Duodenal mucosa (tissue), 2 donors: ENCODE data around the gene CACNA1D.

Experiments used
- H3K27ac ChIP-seq: one replicate; pipeline ENCODE4 v1.7.0; 2013; ENCODE audit warnings: low read depth, low read length
- H3K27me3 ChIP-seq, 2 donors: one replicate each; pipeline ENCODE4 v1.7.0; 2013; ENCODE audit warnings: low read length in 2 of 2, control low read depth in 1 of 2; ENCODE audit not compliant: insufficient read depth in 2 of 2, control insufficient read depth in 1 of 2
- H3K36me3 ChIP-seq, 2 donors: one replicate each; pipeline ENCODE4 v1.7.0; 2013; ENCODE audit warnings: low read length in 2 of 2, control low read depth in 1 of 2; ENCODE audit not compliant: insufficient read depth in 2 of 2, control insufficient read depth in 1 of 2
- H3K4me1 ChIP-seq, 2 donors: one replicate each; pipeline ENCODE4 v1.7.0; 2013; ENCODE audit warnings: low read length in 2 of 2, control low read depth in 1 of 2; ENCODE audit not compliant: insufficient read depth in 2 of 2, control insufficient read depth in 1 of 2
- H3K4me3 ChIP-seq, 2 donors: one replicate each; pipeline ENCODE4 v1.7.0; 2013; ENCODE audit warnings: low read length in 2 of 2, low read depth in 1 of 2
- H3K9ac ChIP-seq, 2 donors: one replicate each; pipeline ENCODE4 v1.7.0; 2013; ENCODE audit warnings: low read length in 2 of 2, low read depth in 1 of 2
- H3K9me3 ChIP-seq, 2 donors: one replicate each; pipeline ENCODE4 v1.7.0; 2013; ENCODE audit warnings: low read length in 2 of 2, control low read depth in 1 of 2; ENCODE audit not compliant: control insufficient read depth in 1 of 2

CACNA1D gene

DNA sequence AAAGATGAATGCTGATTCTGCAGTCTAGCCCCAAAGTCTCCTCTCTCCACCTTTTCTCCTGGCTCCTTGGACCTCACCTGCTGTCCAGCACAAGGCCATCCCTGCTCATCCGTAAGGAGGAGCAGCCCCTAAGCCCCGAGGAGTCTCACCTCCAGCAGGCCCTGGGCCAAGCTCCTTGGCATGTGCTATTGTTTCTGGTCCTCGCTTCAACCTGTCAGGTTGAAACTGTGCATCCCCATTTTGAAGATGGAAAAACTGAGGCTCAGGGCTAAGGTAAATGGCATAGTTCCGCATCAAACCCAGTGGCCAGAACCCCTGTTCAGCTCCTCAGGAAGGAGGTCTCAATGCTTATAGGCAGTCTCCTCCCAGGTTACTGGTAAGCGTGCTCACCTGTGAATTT, 325.7 kb downstream of the CACNA1D start:
- H3K4me3 ChIP-seq: no peak overlapping the region
- H3K36me3 ChIP-seq: peaks cover 8 to 69% of the 10 kb centered on the region in 2 donors
- no peaks in the 10 kb centered on the region for H3K4me1 ChIP-seq
- H3K27me3 ChIP-seq: no peaks in the 10 kb centered on the region
- H3K9me3 ChIP-seq: no peaks in the 10 kb centered on the region
- H3K9ac ChIP-seq: no peak overlapping the region
- H3K27ac ChIP-seq: no peak overlapping the region

- no peaks in the 10 kb centered on the region for H3K27me3 ChIP-seq
- no peak overlapping the region for H3K27ac ChIP-seq
- peaks cover 8 to 63% of the 10 kb centered on the region in 2 donors for H3K36me3 ChIP-seq
- no peaks in the 10 kb centered on the region for H3K4me1 ChIP-seq
- no peaks in the 10 kb centered on the region for H3K9me3 ChIP-seq
- no peak overlapping the region for H3K4me3 ChIP-seq
- H3K9ac ChIP-seq: no peak overlapping the region
Measured at GRCh38 chr3:53820756-53821580, 326.6 kb downstream of the CACNA1D start.

DNA sequence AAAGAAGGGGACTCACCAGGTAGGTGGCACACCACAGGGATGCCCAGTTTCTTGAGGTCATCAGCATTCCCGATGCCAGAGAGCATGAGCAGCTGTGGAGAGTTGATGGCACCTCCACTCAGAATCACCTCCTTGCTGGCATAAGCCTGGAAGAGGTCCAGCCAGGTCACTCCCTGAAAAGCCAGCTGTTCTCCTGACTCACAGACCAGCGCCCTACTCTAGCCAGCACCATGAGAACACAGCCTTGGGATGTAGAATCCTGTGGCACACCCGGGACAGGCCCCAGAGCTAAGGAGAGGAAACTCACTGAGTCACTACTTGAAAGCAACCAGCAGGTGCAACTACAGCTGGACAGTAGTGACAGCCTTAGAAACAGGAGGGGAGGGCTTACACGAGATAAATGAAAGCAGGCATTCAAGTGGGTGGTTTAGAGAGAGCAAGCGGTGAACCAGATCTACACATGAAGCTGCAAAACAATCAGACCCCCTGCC, 327.3 kb downstream of the CACNA1D start:
- Histone ChIP-seq H3K4me3 (no peak overlapping the region), H3K36me3 (peaks cover 6 to 63% of the 10 kb centered on the region in 2 donors), H3K4me1 (no peaks in the 10 kb centered on the region), H3K9ac (no peak overlapping the region), H3K9me3 (no peaks in the 10 kb centered on the region), H3K27ac (no peak overlapping the region), H3K27me3 (no peaks in the 10 kb centered on the region)

DNA sequence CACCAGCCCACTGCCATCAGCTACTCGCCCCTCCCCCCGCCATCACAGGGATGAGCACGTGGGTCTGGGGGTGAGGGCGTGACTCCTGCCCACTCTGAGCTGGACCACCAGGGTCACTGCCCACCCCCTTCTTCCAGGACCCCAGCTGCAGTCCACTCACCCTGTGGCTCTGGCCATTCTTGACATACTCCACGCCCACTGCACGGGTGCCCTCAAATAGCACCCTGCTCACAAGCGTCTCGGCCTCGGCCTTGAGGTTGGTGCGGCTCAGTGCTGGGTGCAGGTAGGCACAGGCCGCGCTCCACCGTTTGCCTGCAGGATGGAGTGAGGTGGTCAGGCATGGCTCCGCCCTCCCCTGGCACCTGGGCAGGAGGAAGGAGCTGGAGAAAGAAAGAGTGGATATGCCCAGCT, 327.9 kb downstream of the CACNA1D start:
- Histone ChIP-seq H3K27ac (no peak overlapping the region), H3K4me3 (no peak overlapping the region), H3K9me3 (no peaks in the 10 kb centered on the region), H3K4me1 (no peaks in the 10 kb centered on the region), H3K36me3 (peaks cover 6 to 57% of the 10 kb centered on the region in 2 donors), H3K9ac (no peak overlapping the region), H3K27me3 (no peaks in the 10 kb centered on the region)

DNA sequence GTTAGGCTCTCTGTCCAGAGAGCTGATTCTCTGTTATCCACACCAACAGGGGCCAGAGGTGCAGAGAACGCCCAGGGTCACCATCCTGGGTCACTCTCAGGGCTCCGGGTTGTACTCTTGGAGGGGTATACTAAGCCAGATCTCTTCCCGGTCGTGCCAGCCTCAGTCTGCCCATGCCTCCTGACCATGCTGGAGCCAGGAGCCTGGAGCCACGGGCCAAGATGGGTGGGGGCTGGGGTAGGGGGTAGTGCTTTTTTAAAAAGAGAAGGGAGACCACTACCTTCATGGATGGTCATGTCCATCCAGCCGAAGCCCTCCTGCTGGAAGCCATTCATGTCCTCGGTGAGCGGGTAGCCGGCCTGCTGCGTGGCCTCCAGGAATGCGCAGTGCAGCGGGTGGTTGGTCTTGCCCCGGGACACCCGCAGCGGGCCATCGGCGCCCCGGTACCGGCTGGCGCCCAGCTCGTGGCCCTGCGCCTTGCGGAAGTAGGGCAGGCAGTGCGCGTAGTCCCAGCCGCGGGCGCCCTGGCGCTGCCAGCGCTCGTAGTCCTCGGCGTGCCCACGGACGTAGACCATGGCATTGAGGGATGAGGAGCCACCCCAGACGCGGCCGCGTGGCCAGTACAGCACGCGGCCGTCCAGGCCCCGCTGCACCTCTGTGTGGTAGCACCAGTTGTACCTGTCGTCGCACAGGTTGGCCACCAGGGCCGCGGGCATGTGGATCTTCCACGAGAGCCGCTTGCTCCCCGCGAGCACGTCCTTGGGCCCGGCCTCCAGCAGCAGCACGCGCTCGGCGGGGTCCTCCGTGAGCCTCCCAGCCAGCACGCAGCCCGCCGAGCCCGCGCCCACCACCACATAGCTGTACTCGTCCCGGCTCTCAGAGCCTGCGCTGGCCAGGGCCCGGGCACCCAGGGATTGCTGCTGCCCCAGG, 328.9 kb downstream of the CACNA1D start:
- H3K9ac ChIP-seq: no peak overlapping the region
- H3K36me3 ChIP-seq: peaks cover 6 to 48% of the 10 kb centered on the region in 2 donors

GRCh38 chr3:53823956-53824657, 329.7 kb downstream of the CACNA1D start:
- H3K36me3 ChIP-seq: peaks cover 6 to 39% of the 10 kb centered on the region in 2 donors
- H3K27ac ChIP-seq: no peak overlapping the region
- no peak overlapping the region for H3K9ac ChIP-seq
- no peaks in the 10 kb centered on the region for H3K27me3 ChIP-seq
- no peaks in the 10 kb centered on the region for H3K9me3 ChIP-seq
- H3K4me1 ChIP-seq: peaks cover 0 to 5% of the 10 kb centered on the region in 2 donors
- no peak overlapping the region for H3K4me3 ChIP-seq

More for the DNA sequence above, 328.9 kb downstream of the CACNA1D start:
- H3K9me3 ChIP-seq: no peaks in the 10 kb centered on the region
- H3K4me1 ChIP-seq: no peaks in the 10 kb centered on the region
- H3K27me3 ChIP-seq: no peaks in the 10 kb centered on the region
- H3K4me3 ChIP-seq: no peak overlapping the region
- H3K27ac ChIP-seq: no peak overlapping the region

- no peaks in the 10 kb centered on the region for H3K9me3 ChIP-seq
- no peaks in the 10 kb centered on the region for H3K27me3 ChIP-seq
- no peak overlapping the region for H3K4me3 ChIP-seq
- H3K36me3 ChIP-seq: peaks cover 4 to 33% of the 10 kb centered on the region in 2 donors
- H3K27ac ChIP-seq: no peak overlapping the region
- H3K9ac ChIP-seq: no peak overlapping the region
- peaks cover 0 to 5% of the 10 kb centered on the region in 2 donors for H3K4me1 ChIP-seq
Measured at GRCh38 chr3:53824795-53825194, 330.4 kb downstream of the CACNA1D start.

- no peak overlapping the region for H3K27ac ChIP-seq
- peaks cover 0 to 21% of the 10 kb centered on the region in 2 donors for H3K36me3 ChIP-seq
- no peaks in the 10 kb centered on the region for H3K27me3 ChIP-seq
- H3K9me3 ChIP-seq: no peaks in the 10 kb centered on the region
- no peak overlapping the region for H3K9ac ChIP-seq
- H3K4me1 ChIP-seq: peaks cover 0 to 5% of the 10 kb centered on the region in 2 donors
- H3K4me3 ChIP-seq: no peak overlapping the region
Measured at GRCh38 chr3:53826048-53826447, 331.6 kb downstream of the CACNA1D start.

DNA sequence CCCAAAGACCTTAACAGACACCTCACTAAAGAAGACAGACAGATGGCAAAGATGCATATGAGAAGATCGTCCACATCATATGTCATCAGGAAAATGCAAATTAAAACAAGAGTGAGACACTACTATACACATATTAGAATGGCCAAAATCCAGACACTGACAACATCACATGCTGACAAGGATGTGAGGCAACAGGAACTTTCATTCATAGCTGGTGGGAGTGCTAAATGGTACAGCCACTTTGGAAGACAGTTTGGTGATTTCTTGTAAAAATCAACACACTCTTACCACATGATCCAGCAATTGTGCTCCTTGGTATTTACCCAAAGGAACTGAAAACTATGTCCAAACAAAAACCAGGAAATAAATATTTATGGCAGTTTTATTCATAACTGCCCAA, 334.2 kb downstream of the CACNA1D start:
- Histone ChIP-seq H3K27me3 (no peaks in the 10 kb centered on the region), H3K36me3 (peaks cover 0 to 3% of the 10 kb centered on the region in 2 donors), H3K9me3 (no peaks in the 10 kb centered on the region), H3K27ac (no peak overlapping the region), H3K4me1 (peaks cover 0 to 5% of the 10 kb centered on the region in 2 donors), H3K9ac (no peak overlapping the region), H3K4me3 (no peak overlapping the region)
